Activated T-helper 1 cell treated with anti-CD3 and anti-CD28 coated beads, Interleukin-12 subunit alpha, Interleukin-12 subunit beta, Interleukin-2, Interleukin-4 antibody, amounts not matched to agents 30 ng/mL and 10 ng/mL and 1 ng/mL, durations not matched to agents 14 hours and 24 hours and 36 hours (primary cell): ENCODE results near the gene LRRC7. TPM values are rescaled to one million over a fixed set of nuclear protein-coding genes. Genes with fewer than 3 reads are reported as not detected.
"Not testable (repeated sequence)": the region's sequence is repeated elsewhere in the genome, so short reads cannot be mapped to it uniquely, and the experiment has no call there.

Source experiments
- DNase-seq: peaks from one replicate; pipeline ENCODE4 v3.0.0; 2021; ENCODE audit warnings: low spot score
- H3K27ac Mint-ChIP-seq: one replicate; pipeline ENCODE4 v1.8.0; 2021; ENCODE audit warnings: mild to moderate bottlenecking, mixed read lengths
- H3K27me3 Mint-ChIP-seq: one replicate; pipeline ENCODE4 v1.8.0; 2022; ENCODE audit warnings: mild to moderate bottlenecking, moderate library complexity, mixed read lengths; ENCODE audit not compliant: insufficient read depth
- H3K36me3 Mint-ChIP-seq: one replicate; pipeline ENCODE4 v1.8.0; 2021; ENCODE audit warnings: low read depth, mixed read lengths
- H3K4me1 Mint-ChIP-seq: one replicate; pipeline ENCODE4 v1.8.0; 2021; ENCODE audit warnings: low read depth, mixed read lengths
- H3K4me3 Mint-ChIP-seq: one replicate; pipeline ENCODE4 v1.8.0; 2021; ENCODE audit warnings: mild to moderate bottlenecking, moderate library complexity, mixed read lengths
- H3K9me3 Mint-ChIP-seq: one replicate; pipeline ENCODE4 v1.8.0; 2021; ENCODE audit warnings: mixed read lengths
- intact Hi-C: fragments of 100-400 bp; cut with micrococcal nuclease; formaldehyde crosslinking; loops from one replicate; pipeline ENCODE4 v1.15.1; 2024
- total RNA-seq: library from RNA; stranded (reverse); gene quantifications from 2 replicates; pipeline ENCODE4 v1.2.3, GENCODE V29; 2022

The LRRC7 gene
- total RNA-seq, 1 donor from 2014 or later, result not detected

GRCh38 chr1:69888657-69889056 lies 320.9 kb downstream of the LRRC7 start:
- no peaks in the 10 kb centered on the region for H3K36me3 Mint-ChIP-seq
- intact Hi-C loops, result no loop called here
- H3K27me3 Mint-ChIP-seq, result no peaks in the 10 kb centered on the region
- DNase-seq, result no peak
- no peaks in the 10 kb centered on the region for H3K4me1 Mint-ChIP-seq
- H3K27ac Mint-ChIP-seq, result no peak overlapping the region
- peaks cover 9% of the 10 kb centered on the region for H3K9me3 Mint-ChIP-seq
- H3K4me3 Mint-ChIP-seq, result no peak overlapping the region

GRCh38 chr1:69898403-69898947 lies 330.8 kb downstream of the LRRC7 start:
- Mint-ChIP-seq H3K27me3 (no peaks in the 10 kb centered on the region), H3K9me3 (no peaks in the 10 kb centered on the region), H3K27ac (no peak overlapping the region), H3K4me3 (no peak overlapping the region), H3K36me3 (no peaks in the 10 kb centered on the region), H3K4me1 (no peaks in the 10 kb centered on the region)
- intact Hi-C loops, result no loop called here
- DNase-seq, result no peak

- no peaks in the 10 kb centered on the region for H3K36me3 Mint-ChIP-seq
- no peaks in the 10 kb centered on the region for H3K4me1 Mint-ChIP-seq
- H3K27me3 Mint-ChIP-seq, result no peaks in the 10 kb centered on the region
- no peak overlapping the region for H3K4me3 Mint-ChIP-seq
- no peak for DNase-seq
- intact Hi-C loops, result no loop called here
- peaks cover 6% of the 10 kb centered on the region for H3K9me3 Mint-ChIP-seq
- no peak overlapping the region for H3K27ac Mint-ChIP-seq
Observed at GRCh38 chr1:69911301-69911801, 343.6 kb downstream of the LRRC7 start.

- Mint-ChIP-seq H3K27me3 (no peaks in the 10 kb centered on the region), H3K36me3 (no peaks in the 10 kb centered on the region), H3K27ac (no peak overlapping the region), H3K4me3 (no peak overlapping the region), H3K4me1 (no peaks in the 10 kb centered on the region), H3K9me3 (peaks cover 6% of the 10 kb centered on the region)
- DNase-seq, result no peak
- intact Hi-C loops, result no loop called here
Observed at GRCh38 chr1:69913977-69914376, 346.3 kb downstream of the LRRC7 start.

- Mint-ChIP-seq H3K27me3 (no peaks in the 10 kb centered on the region), H3K36me3 (no peaks in the 10 kb centered on the region), H3K4me1 (no peaks in the 10 kb centered on the region), H3K4me3 (no peak overlapping the region), H3K27ac (no peak overlapping the region), H3K9me3 (no peaks in the 10 kb centered on the region)
- DNase-seq, result no peak
- intact Hi-C loops, result no loop called here
Observed at GRCh38 chr1:69914976-69915765, 347.4 kb downstream of the LRRC7 start.

GRCh38 chr1:69919129-69919921 lies 351.6 kb downstream of the LRRC7 start:
- no peak for DNase-seq
- Mint-ChIP-seq H3K9me3 (peaks cover 4% of the 10 kb centered on the region), H3K36me3 (no peaks in the 10 kb centered on the region), H3K4me3 (no peak overlapping the region), H3K27ac (no peak overlapping the region), H3K4me1 (no peaks in the 10 kb centered on the region), H3K27me3 (no peaks in the 10 kb centered on the region)
- intact Hi-C loops, result no loop called here

- Mint-ChIP-seq H3K27ac (no peak overlapping the region), H3K36me3 (no peaks in the 10 kb centered on the region), H3K27me3 (no peaks in the 10 kb centered on the region), H3K4me3 (no peak overlapping the region), H3K9me3 (peaks cover 4% of the 10 kb centered on the region), H3K4me1 (no peaks in the 10 kb centered on the region)
- intact Hi-C loops, result no loop called here
- DNase-seq, result no peak
Observed at GRCh38 chr1:69919922-69920273, 352.2 kb downstream of the LRRC7 start.

GRCh38 chr1:69920426-69920825 lies 352.7 kb downstream of the LRRC7 start:
- DNase-seq, result no peak
- no peaks in the 10 kb centered on the region for H3K27me3 Mint-ChIP-seq
- no peaks in the 10 kb centered on the region for H3K36me3 Mint-ChIP-seq
- H3K4me1 Mint-ChIP-seq, result no peaks in the 10 kb centered on the region
- no peak overlapping the region for H3K4me3 Mint-ChIP-seq
- intact Hi-C loops, result no loop called here
- no peak overlapping the region for H3K27ac Mint-ChIP-seq
- peaks cover 4% of the 10 kb centered on the region for H3K9me3 Mint-ChIP-seq

GRCh38 chr1:69921486-69921885 lies 353.8 kb downstream of the LRRC7 start:
- Mint-ChIP-seq H3K36me3 (no peaks in the 10 kb centered on the region), H3K9me3 (peaks cover 4% of the 10 kb centered on the region), H3K4me3 (no peak overlapping the region), H3K27me3 (no peaks in the 10 kb centered on the region), H3K27ac (no peak overlapping the region), H3K4me1 (no peaks in the 10 kb centered on the region)
- intact Hi-C loops, result no loop called here
- no peak for DNase-seq

GRCh38 chr1:69928234-69928633 lies 360.5 kb downstream of the LRRC7 start:
- intact Hi-C loops, H3K9me3 Mint-ChIP-seq, H3K27me3 Mint-ChIP-seq, DNase-seq, H3K27ac Mint-ChIP-seq, H3K4me1 Mint-ChIP-seq, H3K4me3 Mint-ChIP-seq, H3K36me3 Mint-ChIP-seq: not testable (repeated sequence)

GRCh38 chr1:69929308-69930057 lies 361.8 kb downstream of the LRRC7 start:
- no peaks in the 10 kb centered on the region for H3K27me3 Mint-ChIP-seq
- no peak for DNase-seq
- no peak overlapping the region for H3K4me3 Mint-ChIP-seq
- intact Hi-C loops, result no loop called here
- no peaks in the 10 kb centered on the region for H3K4me1 Mint-ChIP-seq
- H3K36me3 Mint-ChIP-seq, result no peaks in the 10 kb centered on the region
- no peak overlapping the region for H3K27ac Mint-ChIP-seq
- H3K9me3 Mint-ChIP-seq, result peaks cover 7% of the 10 kb centered on the region

GRCh38 chr1:69930396-69930795 lies 362.7 kb downstream of the LRRC7 start:
- Mint-ChIP-seq H3K27me3 (no peaks in the 10 kb centered on the region), H3K4me1 (no peaks in the 10 kb centered on the region), H3K36me3 (no peaks in the 10 kb centered on the region), H3K9me3 (peaks cover 7% of the 10 kb centered on the region), H3K27ac (no peak overlapping the region), H3K4me3 (no peak overlapping the region)
- DNase-seq, result no peak
- intact Hi-C loops, result no loop called here
